Pancreas (tissue), 10 donors: ENCODE measurements around the gene PSAPL1. TPM values are rescaled to one million over a fixed set of nuclear protein-coding genes. Genes with fewer than 3 reads are reported as not detected.

Experiments
- ATAC-seq, 4 donors: fragments of 200-7000 bp; cut with Tn5 transposase; one replicate each; pipeline versions ENCODE4 v1.8.0 to v1.9.1; 2020; ENCODE audit warnings: mild to moderate bottlenecking in 4 of 4, moderate library complexity in 4 of 4
- DNase-seq, 6 donors: peaks; one replicate each; pipeline ENCODE4 v3.0.0-alpha.2; 2020
- FAIRE-seq: peaks from 2 replicates; lab custom pipeline; 2012; peaks lifted over from hg19 to GRCh38; lab: Jason Lieb, UNC
- H3K27ac ChIP-seq, 4 donors: fragments of 200-600 bp; sonication (generic); 1 replicate in 3 of 4; 2 replicates in 1 of 4; pipeline versions ENCODE4 v1.5.0 to v1.8.0; 2020
- H3K27me3 ChIP-seq, 4 donors: fragments of 200-600 bp; one replicate each; pipeline ENCODE4 v1.8.0; 2021
- H3K36me3 ChIP-seq, 3 donors: fragments of 200-600 bp; sonication (generic) in 1 of 3; one replicate each; pipeline versions ENCODE4 v1.5.0 to v1.8.0; 2020 to 2021
- H3K4me1 ChIP-seq, 3 donors: fragments of 200-600 bp; one replicate each; pipeline ENCODE4 v1.8.0; 2021
- H3K4me3 ChIP-seq, 4 donors: fragments of 200-600 bp; sonication (generic) in 2 of 4; one replicate each; pipeline versions ENCODE4 v1.5.0 to v1.8.0; 2020 to 2021
- H3K9me3 ChIP-seq, 4 donors: fragments of 200-600 bp; one replicate each; pipeline ENCODE4 v1.8.0; 2021
- WGBS, 2 donors: extraction: QIAGEN DNeasy Blood & Tissue Kit; methylation state at CpG; one replicate each; pipeline ENCODE4 v1.1.7; 2013; 5-methylcytosine and 5-hydroxymethylcytosine counted together
- intact Hi-C, 3 donors: fragments of 100-400 bp; cut with DNase I; formaldehyde crosslinking; loops; one replicate each; pipeline versions ENCODE4 v1.11.1 to v1.14.2; 2022
- microRNA-seq, 2 donors: library from miRNA; unstranded; fragments of <30 nt; microRNA quantifications; one replicate each; pipeline versions ENCODE4 to v1.1.0, GENCODE V29; 2019 to 2020
- polyA plus RNA-seq, 2 donors: library from polyadenylated mRNA; stranded (reverse); fragments of 200-250 nt; gene quantifications; one replicate each; pipeline ENCODE4 v1.2.3, GENCODE V29; 2013
- total RNA-seq, 6 donors: library from RNA; stranded (reverse); fragmentation: NEBNext Ultra II Directional in 4 of 6; extraction: Animal tissue kit (Norgen Biotek cat#: 25700) in 4 of 6; gene quantifications; one replicate each; pipeline versions ENCODE4 v1.2.1 to v1.2.4, GENCODE V29; 2021 to 2023
- TF ChIP-seq, protein P1 (sequence below), 4 donors: fragments of 200-600 bp; sonication (generic) in 3 of 4; IDR thresholded peaks; one replicate each; pipeline versions ENCODE4 v1.5.0 to v1.8.0; 2021; ENCODE audit warnings: antibody characterized with exemption in 4 of 4
- donor health status: healthy with polysubstance abuse.
- donor health status: DM: no; HTN: no; CAD: no; lungs with moderate emphysema.
- donor health status: DM: no; HTN: no; CAD: no.
- donor health status: control.
- donor health status: control.
- donor health status: Bipolar disorder and iron deficiency.
- donor health status: DM: yes; HTN: yes; CAD: no.
- donor health status: DM: no; HTN: no; CAD: no.
- donor health status: DM: no; HTN: no; CAD: no.
- donor health status: DM: yes; HTN: yes; CAD: no.

Gene PSAPL1
- total and polyA plus RNA-seq, 8 donors: 0.06 TPM; not detected in 7

DNA sequence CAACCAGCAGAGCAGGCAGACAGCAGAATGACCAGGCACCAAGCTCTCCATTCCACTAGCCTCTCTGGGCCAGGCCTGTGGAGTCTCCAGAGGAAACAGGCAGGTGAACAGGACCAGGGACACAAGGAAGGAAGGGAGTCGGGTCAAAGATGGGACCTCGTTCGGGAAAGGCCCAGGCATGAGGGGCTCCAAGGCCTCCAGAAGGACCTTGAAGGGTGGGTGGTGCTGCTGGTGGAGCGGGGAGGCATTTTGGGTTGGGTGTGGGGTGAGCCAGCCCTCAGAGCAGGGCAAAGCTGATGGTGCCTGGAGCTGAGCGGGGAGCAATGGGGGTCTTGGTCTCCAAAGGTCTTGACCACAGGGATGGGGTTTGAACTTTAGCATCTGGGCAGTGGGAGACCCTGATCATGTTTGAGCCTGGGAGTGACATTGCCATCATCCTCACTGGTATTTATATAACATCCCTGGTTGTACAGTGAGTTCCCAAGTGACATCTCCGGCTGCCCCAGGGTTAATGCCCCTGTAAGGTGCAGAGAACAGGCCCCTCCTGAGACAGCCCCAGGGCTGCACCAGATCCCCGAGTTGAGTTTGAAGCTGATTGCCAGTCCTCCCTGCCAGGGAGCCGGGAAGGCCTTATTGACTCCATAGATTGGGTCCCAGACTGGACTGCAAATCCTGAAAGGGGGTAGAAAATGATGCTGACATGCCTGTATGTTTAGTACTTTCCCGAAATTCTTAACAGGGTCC lies 52.7 kb downstream of the PSAPL1 start:
- DNase-seq: peak in 2 of 6 donors; percentile 10 to 35
- no peak for ATAC-seq
- Histone ChIP-seq H3K27ac (no peak overlapping the region), H3K36me3 (no peaks in the 10 kb centered on the region), H3K4me3 (no peak overlapping the region), H3K4me1 (no peaks in the 10 kb centered on the region), H3K27me3 (peaks cover 0 to 4% (median 0%) of the 10 kb centered on the region in 4 donors), H3K9me3 (no peaks in the 10 kb centered on the region)
- intact Hi-C loops: no loop called here
- TF ChIP-seq, protein P1, sequence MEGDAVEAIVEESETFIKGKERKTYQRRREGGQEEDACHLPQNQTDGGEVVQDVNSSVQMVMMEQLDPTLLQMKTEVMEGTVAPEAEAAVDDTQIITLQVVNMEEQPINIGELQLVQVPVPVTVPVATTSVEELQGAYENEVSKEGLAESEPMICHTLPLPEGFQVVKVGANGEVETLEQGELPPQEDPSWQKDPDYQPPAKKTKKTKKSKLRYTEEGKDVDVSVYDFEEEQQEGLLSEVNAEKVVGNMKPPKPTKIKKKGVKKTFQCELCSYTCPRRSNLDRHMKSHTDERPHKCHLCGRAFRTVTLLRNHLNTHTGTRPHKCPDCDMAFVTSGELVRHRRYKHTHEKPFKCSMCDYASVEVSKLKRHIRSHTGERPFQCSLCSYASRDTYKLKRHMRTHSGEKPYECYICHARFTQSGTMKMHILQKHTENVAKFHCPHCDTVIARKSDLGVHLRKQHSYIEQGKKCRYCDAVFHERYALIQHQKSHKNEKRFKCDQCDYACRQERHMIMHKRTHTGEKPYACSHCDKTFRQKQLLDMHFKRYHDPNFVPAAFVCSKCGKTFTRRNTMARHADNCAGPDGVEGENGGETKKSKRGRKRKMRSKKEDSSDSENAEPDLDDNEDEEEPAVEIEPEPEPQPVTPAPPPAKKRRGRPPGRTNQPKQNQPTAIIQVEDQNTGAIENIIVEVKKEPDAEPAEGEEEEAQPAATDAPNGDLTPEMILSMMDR (IDR thresholded peaks at IDR 0.05): no peak
- FAIRE-seq: no peak
- 68 to 76% methylated on average over 9 of the region's 9 CpGs for WGBS, 2 donors

DNA sequence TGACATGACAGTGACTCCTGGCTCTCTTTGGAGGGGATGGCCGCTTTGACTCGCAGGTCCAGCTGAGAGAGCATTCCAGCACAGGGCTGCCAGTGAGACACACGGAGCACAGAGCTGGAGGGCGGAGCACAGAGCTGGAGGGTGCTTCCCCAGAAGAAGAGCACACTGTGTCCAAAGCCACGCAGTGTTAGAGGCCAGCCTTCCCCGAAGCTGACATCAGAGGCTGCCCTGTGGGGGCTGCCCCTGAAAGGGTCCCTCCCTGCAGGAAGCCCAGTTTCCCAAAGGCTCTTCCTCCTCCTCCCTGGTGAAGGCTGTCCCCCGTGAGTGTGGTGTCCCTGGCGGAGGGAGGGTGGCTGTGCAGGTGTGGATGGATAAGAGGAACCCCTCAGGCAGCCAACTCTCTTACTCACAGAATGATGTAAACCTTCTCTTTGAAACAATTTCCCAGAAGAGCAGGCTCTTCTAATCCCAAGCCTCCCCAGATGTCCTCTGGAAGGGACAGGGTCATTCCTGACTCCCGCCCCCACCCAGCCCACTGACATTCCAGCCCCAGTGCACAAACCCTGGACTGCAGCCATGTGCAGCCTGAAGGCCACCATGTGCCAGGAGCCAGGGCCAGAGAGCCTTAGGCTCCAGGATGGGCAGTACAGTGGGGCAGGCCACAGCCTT lies 53.4 kb downstream of the PSAPL1 start:
- H3K27me3 ChIP-seq: peaks cover 0 to 4% (median 0%) of the 10 kb centered on the region in 4 donors
- DNase-seq: peak in 3 of 6 donors; percentile 11 to 39 (median 33)
- no peak for FAIRE-seq
- no peak overlapping the region for H3K4me3 ChIP-seq
- no peak for ATAC-seq
- H3K4me1 ChIP-seq: no peaks in the 10 kb centered on the region
- TF ChIP-seq, protein P1 (IDR thresholded peaks at IDR 0.05): no peak
- H3K27ac ChIP-seq: no peak overlapping the region
- H3K36me3 ChIP-seq: no peaks in the 10 kb centered on the region
- intact Hi-C loops: no loop called here
- 57 to 61% methylated on average over 9 of the region's 9 CpGs for WGBS, 2 donors
- H3K9me3 ChIP-seq: no peaks in the 10 kb centered on the region

Small RNA genes lying within 50 kb of the gene (microRNA-seq; reads per million reads assigned to microRNA genes)
- 0 reads per million in 2 donors for gene MIR4274

Other genes with a start within 250 kb of the PSAPL1 start
- gene SORCS2, start 242.4 kb downstream of the PSAPL1 start, total RNA-seq: 1 to 10 TPM in 1 of 6 donors, under 1 TPM in 5; 0.37 to 1.7 (median 0.66) TPM
- under 1 TPM; 0.14 to 0.34 TPM for gene SORCS2, start 242.4 kb downstream of the PSAPL1 start, polyA plus RNA-seq